Measurements from ENCODE around the gene C14orf39.

The C14orf39 gene

DNA sequence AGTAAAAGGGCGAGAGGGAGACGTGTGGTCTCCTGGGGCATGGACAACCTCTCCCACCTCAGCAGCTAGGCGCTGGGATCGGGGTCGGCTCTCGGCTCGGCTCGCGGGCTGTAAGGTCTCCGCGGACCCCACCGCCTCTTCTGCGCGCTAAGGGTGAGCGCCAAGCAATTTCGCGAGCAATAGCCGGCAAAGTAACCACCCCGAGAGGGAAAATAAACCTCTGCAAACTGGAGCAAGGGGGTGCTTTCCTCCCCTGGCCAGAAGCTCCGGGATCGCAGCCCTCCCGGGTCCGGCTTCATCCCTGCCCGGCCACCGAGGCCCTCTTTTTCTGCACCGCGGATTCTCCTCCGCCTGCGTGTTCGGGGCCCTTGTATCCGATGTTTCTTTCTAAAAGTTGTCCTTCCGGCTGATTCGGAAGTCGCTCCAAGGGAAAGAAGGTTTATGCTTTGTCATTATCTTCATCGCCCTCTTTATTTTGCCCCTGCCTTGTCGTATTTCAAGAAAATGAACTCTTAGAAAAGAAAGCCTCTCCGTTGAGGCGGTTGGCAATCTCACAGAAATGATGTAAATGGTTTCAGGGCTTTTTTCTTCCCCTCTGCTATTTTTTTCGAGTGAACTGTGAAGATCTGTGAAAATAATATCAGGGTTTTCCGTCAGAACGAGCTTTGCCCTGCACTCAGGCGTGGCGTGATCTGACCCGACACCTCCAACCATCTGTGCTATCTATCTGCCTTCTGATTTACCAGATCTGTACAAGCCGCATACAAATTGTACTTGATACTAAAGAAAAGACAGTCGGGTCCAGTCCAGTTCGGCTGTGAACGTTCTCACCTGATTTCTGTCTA, 21.3 kb upstream of the C14orf39 start:
- H3K4me3 ChIP-seq (ENCODE audit: low read length) = no peak overlapping the region
- TF ChIP-seq, protein P1, sequence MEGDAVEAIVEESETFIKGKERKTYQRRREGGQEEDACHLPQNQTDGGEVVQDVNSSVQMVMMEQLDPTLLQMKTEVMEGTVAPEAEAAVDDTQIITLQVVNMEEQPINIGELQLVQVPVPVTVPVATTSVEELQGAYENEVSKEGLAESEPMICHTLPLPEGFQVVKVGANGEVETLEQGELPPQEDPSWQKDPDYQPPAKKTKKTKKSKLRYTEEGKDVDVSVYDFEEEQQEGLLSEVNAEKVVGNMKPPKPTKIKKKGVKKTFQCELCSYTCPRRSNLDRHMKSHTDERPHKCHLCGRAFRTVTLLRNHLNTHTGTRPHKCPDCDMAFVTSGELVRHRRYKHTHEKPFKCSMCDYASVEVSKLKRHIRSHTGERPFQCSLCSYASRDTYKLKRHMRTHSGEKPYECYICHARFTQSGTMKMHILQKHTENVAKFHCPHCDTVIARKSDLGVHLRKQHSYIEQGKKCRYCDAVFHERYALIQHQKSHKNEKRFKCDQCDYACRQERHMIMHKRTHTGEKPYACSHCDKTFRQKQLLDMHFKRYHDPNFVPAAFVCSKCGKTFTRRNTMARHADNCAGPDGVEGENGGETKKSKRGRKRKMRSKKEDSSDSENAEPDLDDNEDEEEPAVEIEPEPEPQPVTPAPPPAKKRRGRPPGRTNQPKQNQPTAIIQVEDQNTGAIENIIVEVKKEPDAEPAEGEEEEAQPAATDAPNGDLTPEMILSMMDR (conservative IDR thresholded peaks at IDR 0.05; ENCODE audit: low read depth, low read length) = no peak

DNA sequence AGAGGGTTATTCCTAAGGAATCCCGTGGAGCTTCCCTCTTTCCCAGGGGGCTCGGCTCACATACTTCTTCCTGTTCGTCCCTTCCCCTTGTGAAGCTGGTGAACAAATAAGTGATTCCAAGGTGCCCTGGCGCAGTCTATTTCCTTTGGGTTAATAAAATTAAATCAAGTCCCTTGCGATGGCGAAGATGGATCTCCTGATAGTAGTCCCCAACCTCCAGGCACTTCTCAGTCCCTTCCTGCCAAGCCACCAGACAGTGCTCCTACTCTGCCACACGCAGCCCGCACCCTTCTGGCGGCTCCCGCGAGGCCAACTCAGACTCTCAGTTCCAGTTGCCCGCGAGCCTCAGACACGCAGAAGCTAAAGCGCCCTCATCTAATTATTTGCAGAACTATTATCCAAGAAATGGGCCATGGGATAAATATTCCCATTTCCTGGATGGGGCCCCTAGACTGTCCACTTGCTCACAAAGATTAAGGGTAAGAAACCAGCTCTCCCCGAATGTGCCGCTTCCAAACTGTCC, 20.7 kb upstream of the C14orf39 start:
- H3K4me3 ChIP-seq (ENCODE audit: low read length) = no peak overlapping the region
- TF ChIP-seq, protein P1 (conservative IDR thresholded peaks at IDR 0.05; ENCODE audit: low read depth, low read length) = no peak
- no peak for DNase-seq (ENCODE audit: low read depth)

More for the DNA sequence above, 21.3 kb upstream of the C14orf39 start:
- no peak for DNase-seq (ENCODE audit: low read depth)

DNA sequence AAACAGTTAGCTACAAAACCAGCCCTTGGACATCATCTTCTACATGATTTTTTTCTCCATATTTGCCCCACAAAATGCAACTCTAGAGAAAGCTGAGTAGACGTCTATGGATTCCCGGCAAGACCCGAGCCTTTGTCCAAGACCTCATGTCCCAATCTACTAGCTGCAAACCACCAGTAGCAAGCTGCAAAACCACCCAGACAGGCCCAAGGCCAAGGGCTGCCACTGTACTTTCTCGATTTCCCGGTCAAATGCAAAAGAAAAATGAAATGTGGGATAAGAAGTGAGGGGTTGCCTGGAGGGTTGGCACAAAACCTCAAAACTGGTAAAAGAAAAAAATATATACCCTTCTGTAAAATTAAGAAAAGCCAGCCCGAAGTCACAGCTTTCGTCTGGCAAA, 20.1 kb upstream of the C14orf39 start:
- TF ChIP-seq, protein P1 (conservative IDR thresholded peaks at IDR 0.05; ENCODE audit: low read depth, low read length) = no peak
- H3K4me3 ChIP-seq (ENCODE audit: low read length) = no peak overlapping the region
- no peak for DNase-seq (ENCODE audit: low read depth)

DNA sequence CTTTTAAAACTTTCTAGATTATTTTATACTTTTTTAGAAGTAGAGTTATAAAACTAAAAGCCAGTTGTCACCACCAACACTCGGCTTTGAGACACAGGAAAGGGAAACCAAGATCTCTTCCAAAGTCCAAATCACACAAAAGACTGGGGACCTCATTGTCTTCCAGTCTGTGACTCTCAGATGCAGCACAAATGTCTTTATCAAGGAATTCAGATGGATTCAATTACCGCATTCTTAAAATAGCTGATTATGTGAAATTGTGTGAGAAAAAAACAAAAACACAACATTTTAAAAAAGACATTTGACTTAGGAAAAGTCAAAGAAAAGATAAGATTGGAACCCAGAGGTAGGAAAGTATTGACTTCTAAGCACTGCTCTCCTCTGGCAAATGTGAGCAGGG, 19.6 kb upstream of the C14orf39 start:
- no peak for DNase-seq (ENCODE audit: low read depth)
- TF ChIP-seq, protein P1 (conservative IDR thresholded peaks at IDR 0.05; ENCODE audit: low read depth, low read length) = no peak
- H3K4me3 ChIP-seq (ENCODE audit: low read length) = no peak overlapping the region

DNA sequence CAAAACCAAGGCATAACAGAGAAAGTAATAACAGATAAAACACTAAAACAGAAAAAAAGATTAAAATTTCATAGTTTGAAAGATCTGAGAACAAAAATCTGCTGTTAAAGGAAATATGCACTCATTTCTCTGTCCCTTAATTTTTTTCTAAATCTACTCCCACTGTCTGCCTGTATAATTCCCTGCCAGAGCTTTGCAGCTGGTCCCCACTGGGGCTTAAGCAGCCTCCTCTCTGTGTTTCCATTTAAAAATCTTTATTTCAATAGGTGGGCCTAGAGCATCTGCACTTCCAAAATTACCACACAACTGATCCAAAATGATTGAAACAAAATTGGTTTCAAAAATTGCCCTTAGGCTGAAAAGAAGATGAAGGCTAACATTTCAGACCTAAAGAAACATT, 16.7 kb upstream of the C14orf39 start:
- H3K4me3 ChIP-seq (ENCODE audit: low read length) = no peak overlapping the region
- TF ChIP-seq, protein P1 (conservative IDR thresholded peaks at IDR 0.05; ENCODE audit: low read depth, low read length) = no peak
- DNase-seq (ENCODE audit: low read depth) = no peak

DNA sequence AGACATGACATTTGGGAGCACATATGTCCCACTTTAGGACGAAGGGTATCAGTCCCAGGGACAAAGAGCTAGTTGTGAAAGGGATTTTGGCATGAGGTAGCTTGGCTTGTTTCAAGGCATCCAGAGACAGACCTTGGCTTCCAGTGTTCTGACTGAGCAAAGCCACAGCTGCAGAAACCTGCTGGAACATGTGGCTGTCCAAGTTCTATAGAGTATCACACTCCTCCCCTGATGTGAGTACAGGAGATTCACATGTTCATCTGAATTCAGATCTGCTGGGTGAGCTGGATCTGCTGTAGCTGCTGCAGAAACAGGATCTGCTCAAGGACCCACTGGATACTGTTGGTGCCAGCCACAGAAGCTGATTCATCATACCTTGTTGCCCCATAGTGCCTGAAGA, 10.1 kb upstream of the C14orf39 start:
- DNase-seq (ENCODE audit: low read depth) = no peak
- TF ChIP-seq, protein P1 (conservative IDR thresholded peaks at IDR 0.05; ENCODE audit: low read depth, low read length) = no peak
- no peak overlapping the region for H3K4me3 ChIP-seq (ENCODE audit: low read length)

DNA sequence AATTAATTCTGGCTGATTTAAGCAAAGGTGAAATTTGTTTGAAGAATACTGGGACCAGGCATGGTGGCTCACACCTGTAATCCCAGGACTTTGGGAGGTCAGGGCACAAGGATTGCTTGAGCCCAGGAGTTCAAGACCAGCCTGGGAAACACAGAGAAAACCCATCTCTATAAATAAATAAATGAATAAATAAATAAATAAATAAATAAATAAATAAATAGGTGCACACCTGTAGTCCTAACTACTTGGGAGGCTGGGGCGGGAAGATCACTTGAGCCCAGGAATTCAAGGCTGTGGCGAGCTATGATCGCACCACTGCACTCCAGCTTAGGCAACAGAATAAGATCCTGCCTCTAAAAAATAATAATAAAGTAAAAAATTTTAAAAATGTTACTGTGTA, 4.4 kb upstream of the C14orf39 start:
- no peak for DNase-seq (ENCODE audit: low read depth)
- TF ChIP-seq, protein P1 (conservative IDR thresholded peaks at IDR 0.05; ENCODE audit: low read depth, low read length) = no peak
- H3K4me3 ChIP-seq (ENCODE audit: low read length) = no peak overlapping the region

Data from retinal pigment epithelial cell (primary cell).